ENCODE data around the gene RNF133.
"Not testable (repeated sequence)": the region's sequence is repeated elsewhere in the genome, so short reads cannot be mapped to it uniquely, and the experiment has no call there.

RNF133 gene

DNA sequence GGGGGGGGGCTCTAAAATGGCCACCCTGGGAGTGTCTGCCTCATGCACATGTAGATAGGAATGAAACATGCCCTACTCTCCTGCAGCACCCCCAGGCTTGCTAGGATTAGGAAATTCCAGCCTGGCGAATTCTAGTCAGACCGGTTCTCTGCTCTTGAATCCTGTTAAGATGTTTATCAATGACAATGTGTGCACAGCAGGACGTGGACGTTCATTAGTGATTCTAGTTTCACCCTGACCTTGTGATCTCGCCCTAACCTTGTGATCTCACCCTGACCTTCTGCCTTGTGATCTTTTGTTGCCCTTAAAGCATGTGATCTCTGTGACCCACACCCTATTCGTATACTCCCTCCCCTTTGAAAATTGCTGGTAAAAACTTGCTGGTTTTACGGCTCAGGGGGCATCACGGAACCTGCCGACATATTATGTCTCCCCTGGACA, 19.6 kb downstream of the RNF133 start:
- H3K4ac ChIP-seq (ENCODE audit: low read depth, low read length); H3K79me1 ChIP-seq (ENCODE audit: low read length): not testable (repeated sequence)
- H3K27ac ChIP-seq (ENCODE audit: low read depth, low read length), result peak overlapping the region; percentile 61

DNA sequence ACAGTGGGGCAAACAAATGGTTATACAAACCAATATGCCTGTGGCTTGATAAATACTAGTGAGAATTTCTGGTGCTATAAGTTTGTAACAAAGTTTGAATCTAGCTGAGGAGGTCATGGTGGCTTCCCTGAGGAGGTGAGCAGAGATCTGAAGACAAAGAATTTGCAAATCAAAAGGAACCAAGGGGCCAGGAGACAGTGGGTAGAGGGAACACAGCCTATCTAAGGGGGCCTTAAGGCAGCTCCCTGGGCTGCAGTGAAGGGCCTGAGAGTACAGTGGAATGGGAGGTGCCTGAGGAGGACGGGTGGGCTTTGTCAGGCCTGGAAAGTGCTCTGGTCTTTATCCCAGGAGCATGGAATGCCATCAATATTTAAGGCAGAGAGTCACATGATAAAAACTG, 21.8 kb downstream of the RNF133 start:
- H3K4me2 ChIP-seq (ENCODE audit: low read length), result no peak overlapping the region
- H3K36me3 ChIP-seq (ENCODE audit: control insufficient read depth in 1 of 2, insufficient read depth in 2 of 2, low read length in 2 of 2), result no peaks in the 10 kb centered on the region
- H3K14ac ChIP-seq (ENCODE audit: low read length), result no peak overlapping the region
- H2AFZ ChIP-seq (ENCODE audit: insufficient read depth, low read length, poor library complexity), result no peak overlapping the region
- H3K27me3 ChIP-seq (ENCODE audit: insufficient read depth, low read length), result no peaks in the 10 kb centered on the region
- H3K4ac ChIP-seq (ENCODE audit: low read depth, low read length), result no peak overlapping the region
- no peak overlapping the region for H4K12ac ChIP-seq (ENCODE audit: low read depth, low read length)
- H3K27ac ChIP-seq (ENCODE audit: low read depth, low read length), result no peak overlapping the region
- no peak overlapping the region for H3K23ac ChIP-seq (ENCODE audit: low read length)
- no peak overlapping the region for H3K4me3 ChIP-seq (ENCODE audit: low read depth, low read length)
- no peaks in the 10 kb centered on the region for H3K79me1 ChIP-seq (ENCODE audit: low read length)
- no peak overlapping the region for H3K9ac ChIP-seq (ENCODE audit: low read length)
- H3K9me3 ChIP-seq (ENCODE audit: insufficient read depth, low read depth, low read length), result peaks cover 3% of the 10 kb centered on the region
- WGBS (ENCODE audit: extremely low coverage, insufficient coverage, insufficient read length), result no CpG with 5 or more reads among the region's 1 CpG
- DNase-seq, result no peak
- H2BK120ac ChIP-seq (ENCODE audit: insufficient read depth, low read length, poor library complexity), result no peak overlapping the region
- H3K79me2 ChIP-seq (ENCODE audit: control insufficient read depth, insufficient read depth, low read length, poor library complexity), result no peaks in the 10 kb centered on the region
- H2BK5ac ChIP-seq (ENCODE audit: low read depth, low read length, poor library complexity), result no peak overlapping the region
- no peak overlapping the region for H4K8ac ChIP-seq (ENCODE audit: low read depth, low read length)
- no peak overlapping the region for H2AK5ac ChIP-seq (ENCODE audit: low read length)
- H4K91ac ChIP-seq (ENCODE audit: low read depth, low read length), result peak overlapping the region; percentile 39
- H3K4me1 ChIP-seq (ENCODE audit: control insufficient read depth in 1 of 2, insufficient read depth in 2 of 2, low read length in 2 of 2), result peaks cover 0 to 8% of the 10 kb centered on the region in 2 experiments
- H2BK12ac ChIP-seq (ENCODE audit: low read length), result peak overlapping the region; percentile 34
- H3K18ac ChIP-seq (ENCODE audit: low read length), result no peak overlapping the region

More for the DNA sequence above, 19.6 kb downstream of the RNF133 start:
- H3K4me1 ChIP-seq (ENCODE audit: control insufficient read depth in 1 of 2, insufficient read depth in 2 of 2, low read length in 2 of 2); H3K14ac ChIP-seq (ENCODE audit: low read length); H4K8ac ChIP-seq (ENCODE audit: low read depth, low read length); H3K36me3 ChIP-seq (ENCODE audit: control insufficient read depth in 1 of 2, insufficient read depth in 2 of 2, low read length in 2 of 2); H3K4me2 ChIP-seq (ENCODE audit: low read length); H3K27me3 ChIP-seq (ENCODE audit: insufficient read depth, low read length); H3K23ac ChIP-seq (ENCODE audit: low read length); H2AK5ac ChIP-seq (ENCODE audit: low read length); H2BK5ac ChIP-seq (ENCODE audit: low read depth, low read length, poor library complexity); H3K79me2 ChIP-seq (ENCODE audit: control insufficient read depth, insufficient read depth, low read length, poor library complexity); H3K9ac ChIP-seq (ENCODE audit: low read length); H3K18ac ChIP-seq (ENCODE audit: low read length); H3K9me3 ChIP-seq (ENCODE audit: insufficient read depth, low read depth, low read length); H4K12ac ChIP-seq (ENCODE audit: low read depth, low read length); H2BK12ac ChIP-seq (ENCODE audit: low read length); H3K4me3 ChIP-seq (ENCODE audit: low read depth, low read length); H4K91ac ChIP-seq (ENCODE audit: low read depth, low read length); H2AFZ ChIP-seq (ENCODE audit: insufficient read depth, low read length, poor library complexity): not testable (repeated sequence)
- peak overlapping the region; percentile 40 for H2BK120ac ChIP-seq (ENCODE audit: insufficient read depth, low read length, poor library complexity)
- no CpG with 5 or more reads among the region's 9 CpGs for WGBS (ENCODE audit: extremely low coverage, insufficient coverage, insufficient read length)
- peak; percentile 72 to 84 for DNase-seq

DNA sequence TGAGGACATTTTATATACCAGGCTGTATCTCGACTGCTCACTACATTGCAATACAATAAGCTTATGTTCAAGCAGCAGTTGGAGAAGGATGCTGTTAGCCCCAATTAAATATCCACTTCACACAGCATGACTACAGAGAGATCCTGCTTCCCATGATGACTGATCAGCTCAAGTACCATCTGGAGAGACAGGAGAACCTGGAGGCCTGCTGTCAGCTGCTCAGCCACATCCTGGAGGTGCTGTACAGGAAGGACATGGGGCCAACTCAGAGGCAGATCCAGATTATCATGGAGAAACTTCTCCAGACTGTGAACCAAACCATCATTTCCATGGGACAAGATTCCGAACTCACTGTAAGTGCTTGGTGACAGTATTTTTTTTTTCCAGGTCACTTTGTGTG, 22.5 kb downstream of the RNF133 start:
- H4K12ac ChIP-seq (ENCODE audit: low read depth, low read length), result no peak overlapping the region
- no CpG with 5 or more reads among the region's 2 CpGs for WGBS (ENCODE audit: extremely low coverage, insufficient coverage, insufficient read length)
- H3K79me2 ChIP-seq (ENCODE audit: control insufficient read depth, insufficient read depth, low read length, poor library complexity), result no peaks in the 10 kb centered on the region
- no peak for DNase-seq
- no peak overlapping the region for H2BK120ac ChIP-seq (ENCODE audit: insufficient read depth, low read length, poor library complexity)
- no peak overlapping the region for H3K23ac ChIP-seq (ENCODE audit: low read length)
- H3K79me1 ChIP-seq (ENCODE audit: low read length), result no peaks in the 10 kb centered on the region
- H3K36me3 ChIP-seq (ENCODE audit: control insufficient read depth in 1 of 2, insufficient read depth in 2 of 2, low read length in 2 of 2), result no peaks in the 10 kb centered on the region
- no peak overlapping the region for H3K27ac ChIP-seq (ENCODE audit: low read depth, low read length)
- no peak overlapping the region for H3K14ac ChIP-seq (ENCODE audit: low read length)
- no peak overlapping the region for H3K18ac ChIP-seq (ENCODE audit: low read length)
- no peak overlapping the region for H4K91ac ChIP-seq (ENCODE audit: low read depth, low read length)
- H3K4me3 ChIP-seq (ENCODE audit: low read depth, low read length), result no peak overlapping the region
- no peak overlapping the region for H3K4ac ChIP-seq (ENCODE audit: low read depth, low read length)
- no peak overlapping the region for H4K8ac ChIP-seq (ENCODE audit: low read depth, low read length)
- H2BK12ac ChIP-seq (ENCODE audit: low read length), result no peak overlapping the region
- peaks cover 3% of the 10 kb centered on the region for H3K9me3 ChIP-seq (ENCODE audit: insufficient read depth, low read depth, low read length)
- H2BK5ac ChIP-seq (ENCODE audit: low read depth, low read length, poor library complexity), result no peak overlapping the region
- no peak overlapping the region for H2AFZ ChIP-seq (ENCODE audit: insufficient read depth, low read length, poor library complexity)
- peaks cover 0 to 8% of the 10 kb centered on the region in 2 experiments for H3K4me1 ChIP-seq (ENCODE audit: control insufficient read depth in 1 of 2, insufficient read depth in 2 of 2, low read length in 2 of 2)
- H3K4me2 ChIP-seq (ENCODE audit: low read length), result no peak overlapping the region
- no peak overlapping the region for H2AK5ac ChIP-seq (ENCODE audit: low read length)
- no peaks in the 10 kb centered on the region for H3K27me3 ChIP-seq (ENCODE audit: insufficient read depth, low read length)
- H3K9ac ChIP-seq (ENCODE audit: low read length), result no peak overlapping the region

DNA sequence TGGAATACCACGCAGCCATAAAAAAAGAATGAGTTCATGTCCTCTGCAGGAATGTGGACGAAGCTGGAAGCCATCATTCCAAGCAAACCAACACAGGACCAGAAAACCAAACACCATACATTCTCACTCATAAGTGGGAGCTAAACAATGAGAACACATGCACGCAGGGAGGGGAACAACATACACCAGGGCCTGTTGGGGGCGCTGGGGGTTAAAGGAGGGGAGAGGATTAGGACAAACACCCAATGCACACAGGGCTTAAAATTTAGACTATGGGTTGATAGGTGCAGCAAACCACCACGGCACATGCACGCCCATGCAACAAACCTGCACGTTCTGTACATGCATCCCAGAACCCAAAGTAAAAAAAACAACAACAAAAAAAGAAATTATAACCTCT, 23.3 kb downstream of the RNF133 start:
- peak in 1 of 2 donors; percentile 39 for DNase-seq
- no peak overlapping the region for H4K12ac ChIP-seq (ENCODE audit: low read depth, low read length)
- no peak overlapping the region for H4K8ac ChIP-seq (ENCODE audit: low read depth, low read length)
- H4K91ac ChIP-seq (ENCODE audit: low read depth, low read length), result no peak overlapping the region
- H3K79me1 ChIP-seq (ENCODE audit: low read length), result no peaks in the 10 kb centered on the region
- H3K23ac ChIP-seq (ENCODE audit: low read length), result no peak overlapping the region
- no peak overlapping the region for H3K18ac ChIP-seq (ENCODE audit: low read length)
- no peak overlapping the region for H3K14ac ChIP-seq (ENCODE audit: low read length)
- H3K4me2 ChIP-seq (ENCODE audit: low read length), result no peak overlapping the region
- peaks cover 3% of the 10 kb centered on the region for H3K9me3 ChIP-seq (ENCODE audit: insufficient read depth, low read depth, low read length)
- no CpG with 5 or more reads among the region's 7 CpGs for WGBS (ENCODE audit: extremely low coverage, insufficient coverage, insufficient read length)
- H2BK120ac ChIP-seq (ENCODE audit: insufficient read depth, low read length, poor library complexity), result no peak overlapping the region
- no peak overlapping the region for H2BK5ac ChIP-seq (ENCODE audit: low read depth, low read length, poor library complexity)
- no peak overlapping the region for H2AFZ ChIP-seq (ENCODE audit: insufficient read depth, low read length, poor library complexity)
- H3K4me3 ChIP-seq (ENCODE audit: low read depth, low read length), result no peak overlapping the region
- no peak overlapping the region for H3K27ac ChIP-seq (ENCODE audit: low read depth, low read length)
- H3K79me2 ChIP-seq (ENCODE audit: control insufficient read depth, insufficient read depth, low read length, poor library complexity), result no peaks in the 10 kb centered on the region
- H3K4me1 ChIP-seq (ENCODE audit: control insufficient read depth in 1 of 2, insufficient read depth in 2 of 2, low read length in 2 of 2), result peaks cover 0 to 8% of the 10 kb centered on the region in 2 experiments
- no peak overlapping the region for H3K9ac ChIP-seq (ENCODE audit: low read length)
- H2BK12ac ChIP-seq (ENCODE audit: low read length), result no peak overlapping the region
- H3K4ac ChIP-seq (ENCODE audit: low read depth, low read length), result no peak overlapping the region
- H3K27me3 ChIP-seq (ENCODE audit: insufficient read depth, low read length), result no peaks in the 10 kb centered on the region
- H2AK5ac ChIP-seq (ENCODE audit: low read length), result no peak overlapping the region
- H3K36me3 ChIP-seq (ENCODE audit: control insufficient read depth in 1 of 2, insufficient read depth in 2 of 2, low read length in 2 of 2), result no peaks in the 10 kb centered on the region

All from trophoblast cell (in vitro differentiated cells and primary cell).